ENCODE results near the gene SLC14A1.

- TF ChIP-seq POLR2AphosphoS5 (IDR thresholded peaks at IDR 0.05) (no peak), EZH2 (IDR thresholded peaks at IDR 0.05; ENCODE audit: borderline replicate concordance, insufficient read depth, low read length, poor library complexity, severe bottlenecking) (no peak), TAF1 (IDR thresholded peaks at IDR 0.05; ENCODE audit: low read depth) (no peak), CTCF (IDR thresholded peaks at IDR 0.05; ENCODE audit: poor library complexity, severe bottlenecking) (no peak), EP300 (conservative IDR thresholded peaks at IDR 0.05; ENCODE audit: poor library complexity, severe bottlenecking) (no peak), RAD21 (conservative IDR thresholded peaks at IDR 0.05) (no peak), REST (IDR thresholded peaks at IDR 0.05; ENCODE audit: borderline replicate concordance) (no peak), SMC3 (conservative IDR thresholded peaks at IDR 0.05; ENCODE audit: poor library complexity) (no peak)
These were observed 47.9 kb downstream of the SLC14A1 start for GRCh38 chr18:45771587-45772480.

Measured in neural cell (in vitro differentiated cells).